RPMI7951 (cell line): ENCODE measurements around the gene GNG7. TPM values are rescaled to one million over a fixed set of nuclear protein-coding genes. Genes with fewer than 3 reads are reported as not detected.
"Not testable (repeated sequence)": the region's sequence is repeated elsewhere in the genome, so short reads cannot be mapped to it uniquely, and the experiment has no call there.

Experiments
- DNase-seq: peaks from one replicate; pipeline ENCODE4 v3.0.0-alpha.2; 2012; ENCODE audit warnings: low read depth
- total RNA-seq: library from RNA; depleted of rRNA; stranded (reverse); fragments of >200 nt; shearing (Covaris generic); gene quantifications from 2 replicates; pipeline ENCODE4 v1.2.3, GENCODE V29; 2014

Gene GNG7
- total RNA-seq, 1 experiment from 2014 or later = 0.96 TPM

GRCh38 chr19:2534423-2535013, 168.0 kb downstream of the GNG7 start:
- no peak for DNase-seq

- DNase-seq = no peak
Observed at GRCh38 chr19:2533686-2534422, 168.6 kb downstream of the GNG7 start.

- no peak for DNase-seq
Observed at GRCh38 chr19:2533072-2533425, 169.4 kb downstream of the GNG7 start.

GRCh38 chr19:2532252-2533071, 170.0 kb downstream of the GNG7 start:
- peak; percentile 85 for DNase-seq

- not testable (repeated sequence) for DNase-seq
Observed at GRCh38 chr19:2529942-2530341, 172.6 kb downstream of the GNG7 start.

- peak; percentile 93 for DNase-seq
Observed at GRCh38 chr19:2529473-2529918, 173.0 kb downstream of the GNG7 start.

- no peak for DNase-seq
Observed at GRCh38 chr19:2528675-2529101, 173.8 kb downstream of the GNG7 start.

- DNase-seq = no peak
Observed at GRCh38 chr19:2527686-2528085, 174.8 kb downstream of the GNG7 start.

- DNase-seq = no peak
Observed at GRCh38 chr19:2527171-2527570, 175.3 kb downstream of the GNG7 start.

GRCh38 chr19:2524840-2525723, 177.4 kb downstream of the GNG7 start:
- DNase-seq = peak; percentile 87

GRCh38 chr19:2524361-2524839, 178.1 kb downstream of the GNG7 start:
- no peak for DNase-seq

- peak; percentile 84 for DNase-seq
Observed at GRCh38 chr19:2523630-2524311, 178.7 kb downstream of the GNG7 start.

GRCh38 chr19:2519482-2519881, 183.0 kb downstream of the GNG7 start:
- no peak for DNase-seq

GRCh38 chr19:2518856-2519255, 183.6 kb downstream of the GNG7 start:
- DNase-seq = not testable (repeated sequence)

GRCh38 chr19:2517881-2518601, 184.5 kb downstream of the GNG7 start:
- DNase-seq = no peak

GRCh38 chr19:2516727-2517126, 185.8 kb downstream of the GNG7 start:
- no peak for DNase-seq

- no peak for DNase-seq
Observed at GRCh38 chr19:2514981-2515518, 187.4 kb downstream of the GNG7 start.

- DNase-seq = no peak
Observed at GRCh38 chr19:2512523-2513431, 189.7 kb downstream of the GNG7 start.

- DNase-seq = no peak
Observed at GRCh38 chr19:2511991-2512390, 190.5 kb downstream of the GNG7 start.
